WERI-Rb-1 (cell line): Measurements from ENCODE around the gene ROBO1.

Experiments
- DNase-seq: peaks from one replicate; pipeline ENCODE4 v3.0.0-alpha.2; 2020
- H3K27ac ChIP-seq: fragments of 250-450 bp; sonication (Bioruptor Pico); 2 replicates; pipeline ENCODE4 v1.5.1; 2020; ENCODE audit warnings: mild to moderate bottlenecking, moderate library complexity
- H3K27me3 ChIP-seq: fragments of 250-450 bp; sonication (Bioruptor Pico); 2 replicates; pipeline ENCODE4 v1.5.1; 2021; ENCODE audit warnings: mild to moderate bottlenecking, low read depth, moderate library complexity; ENCODE audit not compliant: insufficient read depth, severe bottlenecking
- H3K36me3 ChIP-seq: fragments of 250-450 bp; sonication (Bioruptor Pico); 2 replicates; pipeline ENCODE4 v1.5.1; 2020; ENCODE audit warnings: mild to moderate bottlenecking, moderate library complexity
- H3K4me3 ChIP-seq: 2 replicates; pipeline ENCODE4 v1.5.1; 2011; ENCODE audit warnings: low read depth, mild to moderate bottlenecking, control low read depth, low read length
- H3K9me3 ChIP-seq: fragments of 250-450 bp; sonication (Bioruptor Pico); 2 replicates; pipeline ENCODE4 v1.5.1; 2021; ENCODE audit warnings: mild to moderate bottlenecking, moderate library complexity; ENCODE audit not compliant: severe bottlenecking
- TF ChIP-seq, protein P1 (sequence below): IDR thresholded peaks from 2 replicates; pipeline ENCODE4 v1.5.1; 2011; ENCODE audit warnings: low read depth, mild to moderate bottlenecking, control low read depth, inconsistent platforms, low read length

Gene ROBO1

DNA sequence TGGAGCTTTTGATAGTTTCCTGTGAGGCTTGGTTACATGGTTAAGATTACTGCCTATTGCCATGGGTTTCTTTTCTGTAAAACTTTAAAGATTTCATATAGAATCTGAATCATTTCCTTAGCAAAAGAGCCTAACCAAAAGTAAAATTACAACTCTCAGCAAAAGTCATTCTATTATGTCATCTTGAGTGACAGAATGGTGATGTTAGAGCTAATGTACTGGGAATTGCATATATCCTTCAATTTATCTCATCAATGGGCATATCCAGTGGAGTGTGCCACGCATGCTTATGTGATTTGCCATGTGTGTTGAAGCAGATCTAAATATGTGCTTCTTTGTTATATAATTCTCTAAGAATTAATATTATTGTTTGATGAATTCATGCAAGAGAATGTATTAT, 212.1 kb downstream of the ROBO1 start:
- Histone ChIP-seq H3K27me3 (no peaks in the 10 kb centered on the region), H3K36me3 (no peaks in the 10 kb centered on the region), H3K9me3 (no peaks in the 10 kb centered on the region), H3K4me3 (no peak overlapping the region), H3K27ac (no peak overlapping the region)
- no peak for DNase-seq
- TF ChIP-seq, protein P1, sequence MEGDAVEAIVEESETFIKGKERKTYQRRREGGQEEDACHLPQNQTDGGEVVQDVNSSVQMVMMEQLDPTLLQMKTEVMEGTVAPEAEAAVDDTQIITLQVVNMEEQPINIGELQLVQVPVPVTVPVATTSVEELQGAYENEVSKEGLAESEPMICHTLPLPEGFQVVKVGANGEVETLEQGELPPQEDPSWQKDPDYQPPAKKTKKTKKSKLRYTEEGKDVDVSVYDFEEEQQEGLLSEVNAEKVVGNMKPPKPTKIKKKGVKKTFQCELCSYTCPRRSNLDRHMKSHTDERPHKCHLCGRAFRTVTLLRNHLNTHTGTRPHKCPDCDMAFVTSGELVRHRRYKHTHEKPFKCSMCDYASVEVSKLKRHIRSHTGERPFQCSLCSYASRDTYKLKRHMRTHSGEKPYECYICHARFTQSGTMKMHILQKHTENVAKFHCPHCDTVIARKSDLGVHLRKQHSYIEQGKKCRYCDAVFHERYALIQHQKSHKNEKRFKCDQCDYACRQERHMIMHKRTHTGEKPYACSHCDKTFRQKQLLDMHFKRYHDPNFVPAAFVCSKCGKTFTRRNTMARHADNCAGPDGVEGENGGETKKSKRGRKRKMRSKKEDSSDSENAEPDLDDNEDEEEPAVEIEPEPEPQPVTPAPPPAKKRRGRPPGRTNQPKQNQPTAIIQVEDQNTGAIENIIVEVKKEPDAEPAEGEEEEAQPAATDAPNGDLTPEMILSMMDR: no peak

DNA sequence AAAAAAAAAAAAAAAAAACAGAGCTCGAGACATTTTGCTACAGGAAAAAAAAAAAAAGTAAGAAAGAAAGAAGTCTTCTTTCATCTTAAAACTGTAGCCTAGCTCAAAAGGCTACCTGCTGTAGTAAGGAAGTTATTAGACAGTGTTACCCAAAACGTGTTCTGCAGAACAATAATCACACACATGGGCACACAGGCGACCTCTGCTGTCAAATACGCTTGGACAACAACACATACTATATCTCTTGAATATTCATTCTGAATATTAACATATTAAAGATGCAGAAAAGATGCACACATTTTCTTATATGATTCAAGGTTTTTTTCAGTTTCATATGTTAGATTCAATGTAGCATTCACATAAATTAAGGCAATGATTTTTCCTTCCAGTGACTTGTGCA, 215.8 kb downstream of the ROBO1 start:
- Histone ChIP-seq H3K36me3 (no peaks in the 10 kb centered on the region), H3K4me3 (no peak overlapping the region), H3K27ac (no peak overlapping the region), H3K9me3 (no peaks in the 10 kb centered on the region), H3K27me3 (no peaks in the 10 kb centered on the region)
- DNase-seq: no peak
- TF ChIP-seq, protein P1: no peak

DNA sequence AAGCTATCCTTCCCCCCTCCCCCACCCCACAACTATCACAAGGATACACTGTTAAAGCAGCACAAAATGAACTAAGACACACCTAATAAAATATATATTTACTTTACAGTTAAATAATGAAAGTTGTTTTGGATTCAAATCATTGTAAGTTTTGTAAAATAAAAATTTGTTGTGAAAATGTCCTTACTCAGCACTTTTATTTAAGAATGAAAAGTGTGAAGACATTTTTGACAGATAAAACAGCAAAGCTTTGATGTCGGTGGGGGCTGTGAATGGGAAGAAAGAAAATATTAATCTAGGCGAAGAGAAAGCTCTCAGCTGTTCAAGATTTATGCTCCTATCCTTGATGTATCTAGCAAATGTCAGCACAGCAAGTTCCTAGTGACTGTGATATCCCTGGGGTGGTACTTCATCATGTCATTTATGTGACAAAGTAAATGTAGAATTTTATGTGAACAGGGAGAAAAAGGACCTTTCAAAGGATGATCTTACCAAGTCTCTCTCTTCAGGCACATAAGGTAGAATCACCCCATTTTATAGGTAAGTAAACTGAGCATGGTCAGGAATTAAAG, 216.4 kb downstream of the ROBO1 start:
- Histone ChIP-seq H3K36me3 (no peaks in the 10 kb centered on the region), H3K9me3 (no peaks in the 10 kb centered on the region), H3K27ac (no peak overlapping the region), H3K27me3 (no peaks in the 10 kb centered on the region), H3K4me3 (no peak overlapping the region)
- DNase-seq: no peak
- TF ChIP-seq, protein P1: no peak

DNA sequence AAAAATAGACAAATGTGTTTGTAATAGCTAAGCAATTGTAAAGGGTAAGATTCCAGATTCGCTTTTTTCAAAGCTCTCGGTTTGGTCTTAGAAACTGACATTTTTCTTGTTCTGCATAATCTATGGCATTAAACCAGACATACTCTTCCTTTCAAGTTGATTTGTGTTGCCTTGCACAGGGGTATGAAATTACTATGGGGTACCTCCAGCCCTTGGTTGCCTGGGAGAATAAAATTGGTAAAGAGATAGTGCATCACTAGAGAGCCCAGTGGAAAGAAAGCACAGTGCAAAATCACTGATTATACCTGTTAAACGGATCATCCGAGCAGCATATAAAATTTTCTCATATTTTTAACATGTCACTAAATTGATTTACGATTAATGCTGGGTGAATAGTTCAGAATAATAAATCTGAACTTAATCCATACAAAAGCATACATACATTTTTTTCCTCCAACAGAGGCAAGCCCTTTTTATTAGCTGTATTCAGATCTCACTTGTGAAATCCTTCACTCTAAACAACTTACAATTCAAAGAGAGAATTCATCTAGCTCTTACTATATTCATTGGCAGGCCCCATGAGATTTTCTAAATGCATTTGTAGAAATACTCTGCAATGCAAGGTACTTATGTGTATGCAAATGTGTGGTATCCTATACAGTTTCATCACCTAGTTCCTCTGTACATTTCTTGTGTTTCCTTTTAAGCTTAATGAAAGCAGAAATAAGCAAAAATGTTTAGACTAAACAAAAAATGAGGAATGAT, 224.4 kb downstream of the ROBO1 start:
- no peak overlapping the region for H3K27ac ChIP-seq
- no peaks in the 10 kb centered on the region for H3K36me3 ChIP-seq
- H3K9me3 ChIP-seq: no peaks in the 10 kb centered on the region
- TF ChIP-seq, protein P1: no peak
- DNase-seq: no peak
- no peaks in the 10 kb centered on the region for H3K27me3 ChIP-seq
- no peak overlapping the region for H3K4me3 ChIP-seq

DNA sequence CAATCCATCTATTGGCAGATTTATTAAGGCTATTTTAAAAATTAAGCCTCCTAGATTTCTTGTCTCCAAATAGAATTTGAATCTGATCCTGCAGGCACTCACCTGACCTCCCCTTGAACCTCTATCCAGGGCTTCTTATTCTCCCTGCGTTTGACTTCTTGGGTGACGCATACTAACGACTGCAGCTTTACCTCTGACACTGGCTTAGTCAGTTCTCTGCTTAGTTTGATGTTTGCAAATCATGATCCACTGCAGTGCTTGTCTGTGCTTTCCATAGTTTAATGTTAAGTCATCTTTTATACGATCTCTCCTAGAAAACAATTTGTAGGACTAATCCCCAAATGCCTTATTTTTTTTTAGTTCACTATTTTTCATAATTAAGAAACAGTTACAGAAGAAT, 233.1 kb downstream of the ROBO1 start:
- H3K4me3 ChIP-seq: no peak overlapping the region
- no peak for DNase-seq
- TF ChIP-seq, protein P1: no peak
- no peaks in the 10 kb centered on the region for H3K27me3 ChIP-seq
- no peaks in the 10 kb centered on the region for H3K9me3 ChIP-seq
- no peaks in the 10 kb centered on the region for H3K36me3 ChIP-seq
- no peak overlapping the region for H3K27ac ChIP-seq
